CD4-positive, alpha-beta T cell treated with Interleukin-17A for 4 hours (primary cell): Measurements from ENCODE around the gene CLCA1.

ENCODE experiments used
- DNase-seq: peaks from one replicate; pipeline ENCODE4 v3.0.0-alpha.2; 2020; ENCODE audit warnings: mixed read lengths

Gene CLCA1

GRCh38 chr1:86468501-86468977, at the start of gene CLCA1:
TSS of gene CLCA1 (plus strand) at chr1:86468927. CDS start at chr1:86468972, 45 bp downstream.
- no peak for DNase-seq

- DNase-seq: peak; percentile 58
Measured at GRCh38 chr1:86419277-86419903, 49.3 kb upstream of the CLCA1 start.

GRCh38 chr1:86421601-86422280, 47.0 kb upstream of the CLCA1 start:
- no peak for DNase-seq

GRCh38 chr1:86423473-86423872, 45.3 kb upstream of the CLCA1 start:
- DNase-seq: no peak

- no peak for DNase-seq
Measured at GRCh38 chr1:86423873-86424272, 44.9 kb upstream of the CLCA1 start, which contains the start of gene CLCA2. TSS of gene CLCA2 (plus strand) at chr1:86424171. CDS start at chr1:86424248, 77 bp downstream.

GRCh38 chr1:86429122-86429725, 39.5 kb upstream of the CLCA1 start:
- no peak for DNase-seq

- DNase-seq: no peak
Measured at GRCh38 chr1:86429835-86430234, 38.9 kb upstream of the CLCA1 start.

- no peak for DNase-seq
Measured at GRCh38 chr1:86430376-86430775, 38.4 kb upstream of the CLCA1 start.

- DNase-seq: no peak
Measured at GRCh38 chr1:86434059-86434458, 34.7 kb upstream of the CLCA1 start.

- DNase-seq: no peak
Measured at GRCh38 chr1:86435327-86435726, 33.4 kb upstream of the CLCA1 start.

- no peak for DNase-seq
Measured at GRCh38 chr1:86436041-86436440, 32.7 kb upstream of the CLCA1 start.

GRCh38 chr1:86441581-86441980, 27.1 kb upstream of the CLCA1 start:
- peak; percentile 51 for DNase-seq

GRCh38 chr1:86441997-86442396, 26.7 kb upstream of the CLCA1 start:
- no peak for DNase-seq

- DNase-seq: no peak
Measured at GRCh38 chr1:86445919-86446318, 22.8 kb upstream of the CLCA1 start.

GRCh38 chr1:86447198-86447790, 21.4 kb upstream of the CLCA1 start:
- DNase-seq: no peak

GRCh38 chr1:86448670-86449069, 20.1 kb upstream of the CLCA1 start:
- DNase-seq: no peak

GRCh38 chr1:86449103-86449502, 19.6 kb upstream of the CLCA1 start:
- DNase-seq: no peak

GRCh38 chr1:86450847-86451246, 17.9 kb upstream of the CLCA1 start:
- DNase-seq: no peak

GRCh38 chr1:86453664-86454063, 15.1 kb upstream of the CLCA1 start:
- no peak for DNase-seq

- no peak for DNase-seq
Measured at GRCh38 chr1:86455073-86455472, 13.7 kb upstream of the CLCA1 start.

GRCh38 chr1:86460998-86461397, 7.7 kb upstream of the CLCA1 start:
- no peak for DNase-seq

GRCh38 chr1:86461482-86461881, 7.2 kb upstream of the CLCA1 start:
- no peak for DNase-seq

- no peak for DNase-seq
Measured at GRCh38 chr1:86464819-86465218, 3.9 kb upstream of the CLCA1 start.
